ENCODE results near the gene MED27.

GRCh38 chr9:131872702-131873101 is 207.0 kb downstream of the MED27 start:
- TF ChIP-seq POLR2AphosphoS5 (IDR thresholded peaks at IDR 0.05; ENCODE audit: low read depth, low read length) (no peak), POLR2A (IDR thresholded peaks at IDR 0.05; ENCODE audit: low read depth, low read length) (no peak), TAF1 (IDR thresholded peaks at IDR 0.05; ENCODE audit: borderline replicate concordance, low read depth, low read length) (no peak)

Data from GM12892 (cell line).